AG09319 (cell line): ENCODE measurements around the gene CEP85.
"Not testable (repeated sequence)": the region's sequence is repeated elsewhere in the genome, so short reads cannot be mapped to it uniquely, and the experiment has no call there.

Source experiments
- DNase-seq: peaks from one replicate; pipeline ENCODE4 v3.0.0-alpha.2; 2010; ENCODE audit warnings: low read depth; ENCODE audit errors: extremely low read depth
- CTCF ChIP-seq: IDR thresholded peaks from 2 replicates; pipeline ENCODE4 v1.5.1; 2011; ENCODE audit warnings: low read depth, mild to moderate bottlenecking, inconsistent platforms, low read length, moderate library complexity

The CEP85 gene

GRCh38 chr1:26291939-26292338 lies 57.9 kb downstream of the CEP85 start:
- DNase-seq = no peak
- no peak for TF ChIP-seq CTCF

- DNase-seq = not testable (repeated sequence)
Measured at GRCh38 chr1:26292735-26293134, 58.7 kb downstream of the CEP85 start.

GRCh38 chr1:26293911-26294463 lies 60.0 kb downstream of the CEP85 start:
- DNase-seq = no peak
- no peak for TF ChIP-seq CTCF

- no peak for DNase-seq
- TF ChIP-seq CTCF = no peak
Measured at GRCh38 chr1:26295194-26296138, 61.5 kb downstream of the CEP85 start.

- DNase-seq = no peak
- TF ChIP-seq CTCF = no peak
Measured at GRCh38 chr1:26296340-26297056, 62.5 kb downstream of the CEP85 start.

- no peak for TF ChIP-seq CTCF
Measured at GRCh38 chr1:26297057-26297790, 63.2 kb downstream of the CEP85 start.

GRCh38 chr1:26297791-26298124 lies 63.8 kb downstream of the CEP85 start:
- no peak for DNase-seq
- TF ChIP-seq CTCF = no peak

More at GRCh38 chr1:26297057-26297790, 63.2 kb downstream of the CEP85 start:
- no peak for DNase-seq
